ENCODE results near the gene BMP4.
"Not testable (repeated sequence)": the region's sequence is repeated elsewhere in the genome, so short reads cannot be mapped to it uniquely, and the experiment has no call there.

BMP4 gene

DNA sequence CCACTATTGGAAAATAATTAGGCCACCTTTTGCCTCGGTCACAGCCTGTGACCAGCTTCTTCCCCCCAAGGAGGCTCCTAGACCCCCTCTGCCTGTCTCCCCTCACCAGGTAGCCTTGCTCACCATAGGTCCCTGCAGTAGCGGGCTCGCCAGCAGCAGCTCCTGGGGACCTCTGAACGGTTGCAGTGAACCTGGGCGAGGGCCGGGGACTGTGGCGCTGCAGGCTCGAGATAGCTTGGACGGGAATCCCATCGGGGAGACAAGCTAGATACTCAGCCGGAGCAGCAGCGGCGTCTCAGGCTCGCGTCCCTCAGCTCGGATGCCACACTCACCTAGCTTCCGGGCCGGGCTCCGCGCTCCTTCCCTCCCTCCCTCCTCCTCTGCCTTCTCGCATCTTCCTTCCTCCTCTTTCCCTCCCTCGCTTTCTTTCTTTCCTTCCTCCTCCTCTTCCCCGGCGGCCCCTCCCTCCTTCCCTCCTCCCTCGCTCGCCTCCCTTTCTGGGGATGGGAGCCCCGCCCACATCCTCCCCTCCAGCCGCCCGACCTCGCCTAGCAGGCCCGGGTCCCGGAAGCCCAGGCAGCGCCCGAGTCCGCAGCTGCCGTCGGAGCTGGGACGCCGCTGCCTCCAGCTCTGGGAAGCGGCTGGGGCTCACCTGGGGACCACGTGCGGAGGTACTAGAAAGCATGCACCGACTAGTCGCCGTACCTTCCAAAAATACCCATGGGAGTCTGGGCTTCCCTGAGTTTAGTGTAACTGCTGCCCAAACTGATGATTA lies at the start of gene BMP4:
Gene BMP4, minus strand, starts transcription at position 399 of the 775 bp plus-strand sequence. CDS start 4,603 bp downstream, outside the sequence.
- DNase-seq (ENCODE audit: low read depth in 2 of 2): no peak

DNA sequence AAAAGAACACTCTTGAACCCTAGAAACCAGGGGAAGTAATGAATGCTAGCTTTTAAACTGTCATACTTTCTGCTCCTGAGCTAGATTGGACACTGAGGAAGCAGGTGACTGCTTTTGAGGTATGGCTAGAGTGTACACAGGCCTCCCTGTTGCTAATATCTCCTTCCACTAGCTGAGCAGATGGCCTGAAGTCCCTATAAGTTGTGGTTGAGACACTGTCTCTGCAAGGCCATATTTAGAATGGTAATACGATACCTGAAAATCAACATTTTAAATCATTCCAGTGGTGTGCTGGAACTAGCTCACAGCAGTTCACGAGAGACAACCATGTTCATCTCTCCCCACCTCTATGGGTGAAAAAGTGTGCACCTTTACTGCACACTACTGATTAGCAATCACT lies 46.4 kb upstream of the BMP4 start:
- DNase-seq (ENCODE audit: low read depth in 2 of 2): no peak

DNA sequence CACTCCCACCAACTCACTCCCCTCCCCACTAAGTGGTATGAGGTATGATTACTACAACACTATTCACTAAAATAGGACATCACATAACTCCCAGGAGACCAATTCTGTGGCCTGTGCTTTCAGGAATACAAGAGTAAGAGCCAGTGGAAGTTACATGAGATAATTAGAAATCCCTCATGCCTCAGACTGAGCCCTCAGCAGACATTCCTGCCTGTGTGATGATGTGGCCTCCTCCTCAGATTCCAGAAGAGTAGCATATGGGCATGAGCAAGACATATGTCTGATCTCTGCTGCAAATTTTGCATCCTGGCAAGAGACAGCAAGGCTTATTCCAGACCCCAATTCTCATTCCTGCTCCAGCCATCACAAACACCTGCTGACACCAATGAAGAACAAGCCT lies 46.0 kb upstream of the BMP4 start:
- DNase-seq (ENCODE audit: low read depth in 2 of 2): peak; percentile 70 to 71

DNA sequence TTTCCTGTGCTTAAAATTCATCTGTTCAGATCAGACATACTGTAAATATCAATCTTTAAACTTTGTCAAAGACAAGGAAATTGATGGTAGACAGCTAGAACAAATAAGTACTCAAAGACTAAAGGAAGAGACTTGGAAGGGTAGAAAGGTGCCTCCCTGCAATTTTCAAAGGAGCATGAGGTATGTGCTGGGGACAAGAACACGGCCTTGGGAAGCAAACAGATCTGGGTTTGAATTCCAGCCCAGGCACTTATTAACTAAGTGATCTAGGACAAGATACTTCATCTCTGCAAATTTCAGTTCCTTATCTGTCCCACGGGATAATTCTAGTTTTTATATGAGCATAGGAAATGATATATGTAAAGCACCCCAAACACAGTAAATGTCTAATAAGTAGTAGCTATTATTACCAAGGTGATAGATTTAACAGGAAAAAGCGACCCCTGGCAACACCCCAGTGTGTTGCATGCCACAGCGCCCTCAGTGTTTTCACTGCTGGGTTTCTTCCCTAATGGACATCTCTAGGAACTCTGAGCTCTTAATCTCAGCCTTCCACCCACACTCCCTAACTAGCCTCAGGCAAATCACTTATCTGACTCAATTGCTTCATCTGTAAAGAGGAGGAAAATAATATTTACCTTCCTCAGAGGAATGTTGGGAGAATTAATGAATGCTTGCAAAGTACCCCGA lies 44.7 kb upstream of the BMP4 start:
- no peak for DNase-seq (ENCODE audit: low read depth in 2 of 2)

DNA sequence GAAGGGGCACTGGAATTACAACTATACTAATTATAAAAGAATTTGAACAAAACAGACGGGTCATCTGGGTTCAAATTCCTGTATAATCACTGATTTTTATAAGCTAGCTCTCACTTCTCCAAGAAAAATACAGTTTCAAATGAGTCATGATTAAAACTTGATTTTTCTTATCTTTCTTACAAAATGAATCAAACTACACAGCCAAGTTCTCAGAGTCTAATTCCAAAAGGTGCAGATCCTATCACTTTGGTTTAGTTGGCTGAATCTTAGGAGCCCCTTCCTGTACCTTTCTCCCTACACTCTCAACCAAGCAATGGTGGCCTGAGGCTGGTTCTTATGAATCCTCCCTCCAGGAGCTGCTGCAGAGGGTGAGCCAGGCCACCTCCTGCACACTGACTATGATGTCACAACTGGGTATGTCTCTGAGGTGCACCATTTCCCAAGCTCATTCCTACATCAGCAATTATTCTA lies 43.8 kb upstream of the BMP4 start:
- no peak for DNase-seq (ENCODE audit: low read depth in 2 of 2)

DNA sequence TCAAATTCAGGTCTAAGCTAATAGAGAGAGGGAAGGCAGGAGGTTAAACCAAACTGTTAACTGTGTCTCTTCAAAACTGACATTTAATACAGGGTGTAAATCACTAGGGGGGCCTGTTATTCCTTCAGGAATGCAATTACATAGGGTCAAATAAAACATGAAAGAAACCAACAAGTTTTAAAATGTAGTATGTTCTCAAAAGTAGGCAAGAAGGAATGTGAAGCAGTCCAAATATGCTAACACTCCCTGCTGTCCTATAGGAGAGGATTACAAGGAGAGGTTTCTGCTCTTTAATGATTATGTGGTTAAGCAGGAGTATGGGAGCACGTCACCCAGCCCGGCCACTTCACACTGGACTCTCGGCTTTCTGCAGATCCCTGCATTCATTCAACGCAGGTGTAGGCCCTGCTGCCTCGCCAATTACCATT lies 42.5 kb upstream of the BMP4 start:
- DNase-seq (ENCODE audit: low read depth in 2 of 2): peak; percentile 69 to 70

DNA sequence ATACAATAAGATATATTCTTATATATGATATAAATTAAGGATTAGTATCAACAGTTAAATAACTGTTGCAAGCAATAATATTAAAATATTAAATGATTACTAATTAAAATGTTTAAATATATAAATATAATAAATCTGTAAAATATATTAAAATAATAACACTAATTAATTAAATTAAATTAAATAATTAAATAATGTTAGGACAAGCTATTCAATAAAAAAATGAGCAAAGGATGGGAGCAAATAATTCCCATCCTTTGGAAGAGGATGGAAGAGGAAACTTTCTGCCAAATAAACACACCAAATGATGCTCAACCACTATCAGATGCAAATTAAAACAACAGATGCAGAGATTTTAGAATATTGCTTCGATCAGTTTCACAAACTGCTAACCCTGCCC lies 39.4 kb upstream of the BMP4 start:
- DNase-seq (ENCODE audit: low read depth in 2 of 2): no peak

DNA sequence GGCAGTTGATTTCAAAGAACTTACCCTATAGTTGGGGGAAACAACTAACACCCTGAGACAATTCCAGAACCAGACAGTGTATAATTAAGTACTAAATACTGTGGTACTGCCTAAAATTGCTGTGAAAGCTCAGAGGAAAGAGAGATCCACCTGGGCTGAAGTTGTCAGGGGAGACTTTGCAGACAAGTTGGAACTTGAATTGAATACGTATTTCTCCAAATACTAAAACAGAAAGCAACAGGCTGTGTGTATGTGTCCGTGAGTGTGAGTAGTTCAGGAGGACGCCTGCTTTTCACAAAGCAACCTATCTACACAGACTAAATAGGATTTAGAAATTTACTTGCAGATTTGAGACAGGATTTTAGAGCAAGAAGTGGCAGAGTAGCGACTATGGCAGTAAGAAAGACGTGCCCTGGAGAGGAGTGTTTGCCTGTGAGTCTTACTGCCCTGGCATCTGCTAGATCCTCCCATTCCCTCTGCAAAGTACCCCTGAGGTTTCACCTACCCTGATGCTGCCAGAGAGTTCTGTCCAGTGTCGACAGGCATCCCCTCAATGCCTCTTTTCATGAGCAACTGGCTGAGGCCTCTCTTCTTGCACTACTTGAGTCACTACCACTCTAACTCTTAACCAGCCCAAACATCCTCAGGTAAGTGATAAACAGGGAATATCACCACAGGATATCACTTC lies 37.4 kb upstream of the BMP4 start:
- DNase-seq (ENCODE audit: low read depth in 2 of 2): no peak

DNA sequence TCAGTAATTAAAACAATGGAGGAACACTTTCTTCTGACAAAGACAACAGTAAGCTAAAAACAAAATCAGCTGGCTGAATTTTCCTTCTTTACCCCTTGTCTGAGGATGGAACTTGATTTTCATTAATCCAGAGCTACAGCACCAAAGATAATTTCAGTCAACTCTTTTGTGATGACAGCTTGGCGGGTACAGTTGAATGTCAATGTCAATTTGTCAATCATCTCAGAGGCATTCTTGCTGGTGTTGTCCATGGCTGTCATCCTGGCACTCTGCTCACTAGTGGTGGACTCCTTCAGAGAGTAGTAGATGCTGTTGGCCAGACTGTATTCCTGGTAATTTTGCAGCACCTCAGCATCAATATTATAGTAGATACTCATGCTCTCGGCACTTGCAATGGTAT lies 34.4 kb upstream of the BMP4 start:
- no peak for DNase-seq (ENCODE audit: low read depth in 2 of 2)

DNA sequence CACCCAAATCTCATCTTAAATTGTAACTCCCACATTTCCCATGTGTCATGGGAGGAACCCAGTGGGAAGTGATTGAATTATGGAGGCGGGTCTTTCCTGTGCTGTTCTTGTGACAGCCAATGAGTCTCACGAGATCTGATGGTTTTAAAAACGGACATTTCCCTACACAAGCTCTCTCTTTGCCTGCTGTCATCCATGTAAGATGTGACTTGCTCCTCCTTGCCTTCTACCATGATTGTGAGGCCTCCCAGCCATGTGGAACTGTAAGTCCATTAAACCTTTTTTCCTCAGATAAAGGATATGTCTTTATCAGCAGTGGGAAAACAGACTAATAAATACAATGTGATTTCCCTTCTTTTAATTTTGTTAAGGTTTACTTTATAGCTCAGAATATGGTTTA lies 30.1 kb upstream of the BMP4 start:
- DNase-seq (ENCODE audit: low read depth in 2 of 2): not testable (repeated sequence)

DNA sequence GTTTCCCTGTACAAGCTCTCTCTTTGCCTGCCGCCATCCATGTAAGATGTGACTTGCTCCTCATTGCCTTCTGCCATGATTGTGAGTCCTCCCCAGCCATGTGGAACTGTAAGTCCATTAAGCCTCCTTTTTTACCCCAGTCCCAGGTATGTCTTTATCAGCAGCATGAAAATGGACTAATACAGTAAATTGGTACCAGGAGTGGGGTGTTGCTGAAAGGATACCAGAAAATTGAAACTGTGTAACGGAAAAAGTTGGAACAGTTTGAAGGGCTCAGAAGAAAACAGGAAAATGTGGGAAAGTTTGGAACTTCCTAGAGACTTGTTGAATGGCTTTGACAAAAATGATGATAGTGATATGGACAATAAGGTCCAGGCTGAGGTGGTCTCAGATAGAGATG lies 28.3 kb upstream of the BMP4 start:
- not testable (repeated sequence) for DNase-seq (ENCODE audit: low read depth in 2 of 2)

DNA sequence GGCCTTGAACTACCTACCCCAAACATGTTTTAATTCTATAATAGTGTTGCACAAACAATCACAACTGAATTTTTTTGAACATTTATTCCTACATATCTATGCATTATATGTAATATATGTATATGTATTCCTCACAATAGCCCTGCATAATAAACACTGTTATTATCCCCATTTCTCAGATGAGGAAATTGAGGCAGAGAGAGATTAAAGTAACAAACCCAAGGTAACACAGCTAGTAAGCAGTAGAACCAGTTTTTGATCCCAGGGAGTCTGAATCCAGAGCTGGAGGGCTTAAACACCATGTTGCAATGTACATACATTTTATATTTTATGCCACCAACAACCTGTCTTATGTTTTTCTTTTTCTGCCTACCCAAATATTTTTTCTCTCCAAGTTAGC lies 26.5 kb upstream of the BMP4 start:
- no peak for DNase-seq (ENCODE audit: low read depth in 2 of 2)

DNA sequence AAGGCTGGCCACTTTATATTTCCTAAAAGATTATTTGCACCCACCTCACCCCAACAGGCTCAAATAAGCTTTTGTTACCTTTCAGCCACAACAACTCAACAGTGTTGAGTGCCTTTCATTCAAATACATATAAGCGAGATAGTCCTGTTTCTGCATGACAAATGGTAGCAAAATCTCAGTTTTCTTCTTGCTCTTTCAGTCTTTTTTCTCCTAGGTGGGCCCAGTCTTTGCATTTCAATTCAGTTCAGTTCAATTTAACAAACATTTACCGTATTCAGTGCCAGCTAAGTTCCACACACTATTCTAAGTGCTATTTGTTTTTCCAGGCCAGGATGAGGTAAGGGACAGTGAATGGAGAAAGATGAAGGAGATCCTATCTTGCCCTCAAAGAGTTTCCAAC lies 25.9 kb upstream of the BMP4 start:
- DNase-seq (ENCODE audit: low read depth in 2 of 2): no peak

DNA sequence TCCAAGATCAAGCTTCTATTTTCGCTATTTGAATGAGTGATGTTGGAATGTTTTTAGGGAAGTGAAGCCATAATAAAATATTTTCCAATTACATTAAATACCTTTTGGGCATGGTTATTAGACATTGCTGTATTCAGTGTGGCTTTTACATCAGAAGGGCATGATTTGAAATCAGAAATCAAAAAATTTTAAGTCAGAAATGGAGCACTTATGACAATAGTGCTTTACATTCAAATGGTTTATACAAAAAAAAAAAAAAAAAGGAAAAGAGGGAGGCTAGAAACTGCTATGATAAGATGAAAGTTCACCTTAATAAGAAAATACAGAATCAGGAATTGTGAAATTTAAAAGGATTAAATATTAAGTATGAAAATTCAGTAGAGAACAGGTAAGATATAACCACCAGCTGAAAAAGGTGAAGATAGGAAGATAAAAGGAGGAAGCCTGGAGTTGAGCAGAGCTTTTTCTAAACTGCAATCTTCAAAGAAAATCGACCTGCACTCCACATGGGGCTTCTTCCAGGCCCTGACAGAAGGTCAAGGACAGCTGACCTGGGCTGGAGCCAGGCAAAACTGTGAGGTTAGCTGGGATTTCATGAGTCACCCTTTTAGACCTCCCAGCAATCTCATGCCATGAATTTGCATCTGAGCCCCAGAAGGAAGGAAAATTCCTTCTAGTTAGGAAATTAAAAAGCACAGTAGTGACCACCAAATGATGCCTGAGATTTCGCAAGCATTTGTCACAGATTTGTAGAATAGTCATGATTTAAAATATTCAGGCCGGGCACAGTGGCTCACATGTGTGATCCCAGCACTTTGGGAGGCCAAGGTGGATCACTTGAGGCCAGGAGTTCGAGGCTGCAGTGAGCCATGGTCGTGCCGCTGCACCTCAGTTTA lies 23.4 kb upstream of the BMP4 start:
- no peak for DNase-seq (ENCODE audit: low read depth in 2 of 2)

DNA sequence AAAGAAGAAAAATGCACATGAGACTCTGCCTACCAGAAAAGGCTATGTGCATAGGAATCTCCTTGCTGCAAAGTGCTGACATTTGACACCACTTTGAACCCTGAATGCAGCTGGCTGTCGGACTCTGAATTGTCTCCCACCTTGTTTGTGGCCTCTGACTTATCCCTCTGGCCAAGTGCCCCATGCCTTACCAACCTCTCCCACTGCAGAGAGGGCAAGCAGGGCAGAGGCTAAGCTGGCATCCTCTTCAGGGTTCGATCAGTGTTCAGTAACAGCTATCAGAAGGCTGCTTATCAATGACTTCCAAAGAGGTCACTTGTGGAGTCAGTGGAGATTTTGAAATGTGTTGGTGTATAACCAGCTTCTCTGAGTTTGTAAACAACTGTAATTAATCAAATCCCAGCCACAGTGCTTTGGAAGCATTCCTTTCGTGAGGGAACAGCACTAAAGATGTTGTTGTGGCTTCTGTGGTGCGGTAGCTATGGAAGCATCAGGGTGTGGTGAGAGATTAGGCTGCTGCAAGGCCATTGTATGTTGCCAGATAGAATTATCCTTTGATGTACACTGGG lies 22.6 kb upstream of the BMP4 start:
- no peak for DNase-seq (ENCODE audit: low read depth in 2 of 2)

DNA sequence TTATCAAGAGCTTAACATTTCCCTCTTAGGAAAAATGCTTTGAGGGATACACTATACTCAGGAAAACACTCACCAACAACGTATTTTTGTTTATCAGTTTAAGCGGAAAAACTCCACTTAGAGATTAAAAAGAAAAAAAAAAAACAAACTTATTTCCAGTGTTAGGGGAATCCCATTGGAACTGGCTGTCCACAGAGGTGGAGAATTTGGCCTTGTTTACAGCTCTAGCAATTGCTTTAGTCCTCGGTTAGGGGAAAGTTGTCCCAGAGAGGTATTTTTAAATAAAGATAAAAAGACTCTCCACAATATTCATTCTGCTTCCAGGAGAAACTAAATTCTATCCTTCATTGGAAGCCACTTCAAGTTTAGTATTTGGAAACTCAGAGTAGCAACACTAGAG lies 21.6 kb upstream of the BMP4 start:
- DNase-seq (ENCODE audit: low read depth in 2 of 2): no peak

DNA sequence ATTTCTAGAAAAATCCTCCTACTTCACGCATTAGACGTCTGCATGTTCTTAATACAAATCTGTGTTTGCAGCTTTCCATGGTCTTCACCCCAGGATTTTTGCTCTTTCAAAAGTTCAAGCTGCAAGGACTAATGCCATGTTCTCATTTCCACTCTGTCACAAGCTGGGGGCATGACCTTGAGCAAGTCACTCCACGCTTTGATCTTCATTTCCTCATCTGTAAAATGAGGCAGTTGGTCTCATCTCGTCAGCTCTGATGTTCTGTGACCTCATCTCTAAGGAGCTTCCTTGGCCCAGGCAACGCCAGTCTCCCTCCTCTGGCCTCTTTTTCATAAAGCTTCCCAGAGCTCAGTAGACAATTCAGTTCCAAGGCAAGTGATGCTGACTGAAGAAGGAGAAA lies 18.8 kb upstream of the BMP4 start:
- no peak for DNase-seq (ENCODE audit: low read depth in 2 of 2)

DNA sequence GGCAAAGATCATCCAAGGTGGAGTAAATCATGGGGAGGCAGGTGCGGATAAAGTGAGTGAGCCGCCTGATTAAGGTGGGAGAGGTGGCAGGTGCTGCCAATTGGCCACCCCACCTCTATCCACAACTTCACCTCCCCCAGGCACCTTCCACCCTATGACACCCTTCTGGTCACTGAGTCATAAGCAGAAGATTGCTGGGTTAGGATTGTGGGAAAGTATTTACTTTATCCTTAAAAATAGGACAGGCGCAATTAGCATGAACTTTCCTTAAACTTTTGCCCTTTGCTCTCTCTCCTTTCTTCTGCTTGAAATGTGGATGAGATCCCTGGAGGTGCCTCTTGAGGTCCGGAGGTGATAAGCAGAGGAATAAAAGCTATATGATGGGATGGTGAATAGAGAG lies 14.9 kb upstream of the BMP4 start:
- no peak for DNase-seq (ENCODE audit: low read depth in 2 of 2)

DNA sequence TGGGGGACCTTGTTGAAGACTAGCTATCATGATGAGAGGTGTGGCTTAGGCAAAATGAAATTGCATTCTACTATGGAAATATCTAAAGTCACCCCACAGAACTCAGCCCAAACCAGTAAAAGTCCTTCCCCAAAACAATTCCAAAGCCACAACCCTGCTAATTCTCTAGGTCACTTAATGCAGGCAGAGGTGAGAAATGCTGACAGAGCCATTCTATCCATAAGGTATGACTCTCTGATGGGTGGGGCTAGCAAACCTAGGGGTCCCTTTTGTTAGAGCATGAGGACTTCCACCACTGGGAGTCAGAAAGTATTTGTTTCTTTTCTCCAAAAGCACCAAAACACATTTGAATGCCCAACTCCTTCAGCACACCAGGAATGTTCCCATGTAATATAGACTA lies 12.7 kb upstream of the BMP4 start:
- DNase-seq (ENCODE audit: low read depth in 2 of 2): no peak

DNA sequence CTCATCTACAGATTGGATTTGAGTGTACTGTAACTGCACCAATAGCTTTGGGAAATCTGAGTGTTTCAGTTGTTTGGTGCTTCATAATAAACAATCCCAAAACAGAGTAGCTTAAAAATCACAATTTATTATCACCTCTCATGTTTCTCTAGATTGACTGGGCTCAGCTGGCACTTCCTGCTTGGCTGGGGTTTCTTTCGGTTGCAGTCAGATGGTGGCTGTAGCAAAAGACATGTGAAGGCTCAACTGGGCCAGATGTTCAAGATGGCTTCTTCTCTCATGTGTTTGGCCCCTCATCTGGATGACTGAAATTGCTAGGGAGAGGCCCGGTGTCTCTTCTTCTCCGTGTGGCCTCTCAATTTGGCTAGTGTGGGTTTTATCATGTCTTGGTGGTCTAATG lies 12.1 kb upstream of the BMP4 start:
- DNase-seq (ENCODE audit: low read depth in 2 of 2): no peak

DNA sequence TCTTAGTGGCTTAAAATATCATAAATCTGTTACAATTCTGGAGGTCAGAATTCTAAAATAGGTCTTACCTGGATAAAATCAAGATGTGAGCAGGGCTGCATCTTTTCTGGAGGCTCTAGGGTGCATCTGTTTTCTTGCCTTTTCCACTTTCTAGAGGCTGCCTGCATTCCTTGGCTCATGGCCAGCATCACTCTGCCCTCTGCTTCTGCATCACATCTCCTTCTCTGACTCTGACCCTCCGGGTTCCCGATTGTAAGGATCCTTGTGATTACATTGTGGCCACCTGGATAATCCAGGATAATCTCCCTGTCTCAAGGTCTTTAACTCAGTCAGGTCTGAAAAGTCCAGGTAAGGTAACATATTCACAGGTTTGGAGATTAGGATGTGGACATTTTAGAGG lies 11.0 kb upstream of the BMP4 start:
- DNase-seq (ENCODE audit: low read depth in 2 of 2): no peak

Data from fibroblast of skin of left quadriceps (primary cell).